Diencephalon (tissue), 1 donor: ENCODE data around the gene MINDY4B. TPM values are rescaled to one million over a fixed set of nuclear protein-coding genes. Genes with fewer than 3 reads are reported as not detected.

Experiments
- total RNA-seq: library from RNA; depleted of rRNA; stranded (reverse); fragments of >200 nt; gene quantifications from one replicate; pipeline ENCODE4 v1.2.3, GENCODE V29; 2014

The MINDY4B gene
- total RNA-seq, result not detected

DNA sequence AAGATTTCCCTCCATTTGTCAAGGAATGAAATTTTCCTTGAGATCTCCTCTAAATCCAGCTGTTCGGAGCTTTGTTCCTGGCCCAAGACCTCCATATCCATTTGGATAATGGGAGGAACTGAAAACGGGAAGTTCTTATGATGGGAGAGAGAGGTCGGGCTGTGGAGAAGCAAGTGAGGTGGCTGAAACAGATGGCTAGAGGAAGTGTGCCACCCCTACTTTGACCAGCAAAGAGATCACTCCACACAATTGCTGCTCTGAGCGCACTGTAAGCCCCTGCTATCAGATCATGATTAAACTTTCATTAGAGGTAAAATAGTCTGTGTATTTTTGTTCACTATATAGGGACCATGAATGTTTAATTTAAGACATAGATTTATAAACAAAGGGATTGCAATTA, at the start of gene MINDY4B:
Gene MINDY4B (minus strand): TSS at position 101 of the 400 bp plus-strand sequence. CDS start 0 bp downstream, at position 101.

Other genes with a start within 250 kb of the MINDY4B start
- gene ERICH6, start 201.5 kb downstream of the MINDY4B start, total RNA-seq, result 0.46 TPM
- 25.4 TPM for gene SIAH2, start 142.3 kb downstream of the MINDY4B start, total RNA-seq
- not detected for gene CLRN1, start 67.3 kb upstream of the MINDY4B start, total RNA-seq
- gene MED12L, start 180.2 kb upstream of the MINDY4B start, total RNA-seq, result 23.8 TPM